GM23248 (cell line): ENCODE data around the gene KCTD7.

Experiments used
- EZH2 ChIP-seq: fragments of 200-600 bp; sonication (generic); IDR thresholded peaks from 2 replicates; pipeline ENCODE4 v1.6.1; 2018; ENCODE audit warnings: antibody characterized with exemption, mild to moderate bottlenecking; ENCODE audit not compliant: insufficient read depth, poor library complexity, severe bottlenecking
- EZH2phosphoT487 ChIP-seq: fragments of 200-600 bp; sonication (generic); IDR thresholded peaks from 2 replicates; pipeline ENCODE4 v1.6.1; 2018; ENCODE audit warnings: antibody characterized with exemption, moderate library complexity, mild to moderate bottlenecking, low read depth; ENCODE audit not compliant: insufficient read depth

DNA sequence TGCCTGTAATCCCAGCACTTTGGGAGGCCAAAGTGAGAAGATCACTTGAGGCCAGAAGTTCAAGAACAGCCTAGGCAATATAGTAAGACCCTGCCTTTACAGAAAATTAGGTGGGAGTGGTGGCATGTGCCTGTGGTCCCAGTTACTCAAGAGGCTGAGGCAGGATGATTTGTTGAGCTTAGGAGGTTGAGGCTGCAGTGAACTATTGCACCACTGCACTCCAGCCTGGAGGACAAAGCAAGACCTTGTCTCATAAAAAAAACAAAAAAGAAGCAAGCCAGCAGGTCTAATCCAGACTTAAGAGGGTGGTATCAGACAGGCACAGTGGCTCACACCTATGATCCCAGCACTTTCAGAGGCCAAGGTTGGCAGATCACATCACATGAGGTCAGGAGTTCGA, 24.5 kb upstream of the KCTD7 start:
- TF ChIP-seq EZH2 (no peak), EZH2phosphoT487 (no peak)
